Thyroid gland (tissue), 4 donors: ENCODE measurements around the gene EME1.

Experiments used
- POLR2A ChIP-seq, 2 donors: fragments of 450-650 bp; IDR thresholded peaks; one replicate each; pipeline ENCODE4 v1.6.1; 2017; ENCODE audit warnings: antibody characterized with exemption in 2 of 2, mild to moderate bottlenecking in 2 of 2, moderate library complexity in 1 of 2
- TF ChIP-seq, protein P1 (sequence below), 6 experiments: fragments of 200-600 bp in 3 of 6; fragments of 450-650 bp in 3 of 6; sonication (generic) in 3 of 6; IDR thresholded peaks; one replicate each; pipeline ENCODE4 v1.5.1; 2016 to 2019; ENCODE audit warnings: antibody characterized with exemption in 6 of 6, mild to moderate bottlenecking in 2 of 6, inconsistent platforms in 1 of 6, moderate library complexity in 1 of 6

DNA sequence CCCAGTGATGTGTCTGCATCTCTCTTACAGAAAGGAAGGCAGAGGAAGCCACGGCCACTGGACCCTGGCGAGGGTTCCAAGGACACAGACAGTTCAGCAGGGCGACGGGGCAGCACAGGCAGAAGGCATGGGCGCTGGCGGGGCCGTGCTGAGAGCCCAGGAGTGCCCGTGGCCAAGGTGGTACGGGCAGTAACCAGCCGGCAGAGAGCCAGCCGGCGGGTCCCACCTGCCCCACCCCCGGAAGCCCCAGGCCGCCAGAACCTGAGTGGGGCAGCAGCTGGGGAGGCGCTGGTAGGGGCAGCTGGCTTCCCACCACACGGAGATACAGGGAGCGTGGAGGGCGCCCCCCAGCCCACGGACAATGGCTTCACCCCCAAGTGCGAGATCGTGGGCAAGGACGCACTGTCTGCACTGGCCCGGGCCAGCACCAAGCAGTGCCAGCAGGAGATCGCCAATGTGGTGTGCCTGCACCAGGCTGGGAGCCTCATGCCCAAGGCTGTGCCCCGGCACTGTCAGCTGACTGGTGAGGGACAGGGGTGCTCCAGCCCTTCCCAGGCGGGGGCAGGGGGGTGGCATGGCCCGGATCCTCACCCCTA is 19.3 kb upstream of the EME1 start:
- TF ChIP-seq, protein P1, sequence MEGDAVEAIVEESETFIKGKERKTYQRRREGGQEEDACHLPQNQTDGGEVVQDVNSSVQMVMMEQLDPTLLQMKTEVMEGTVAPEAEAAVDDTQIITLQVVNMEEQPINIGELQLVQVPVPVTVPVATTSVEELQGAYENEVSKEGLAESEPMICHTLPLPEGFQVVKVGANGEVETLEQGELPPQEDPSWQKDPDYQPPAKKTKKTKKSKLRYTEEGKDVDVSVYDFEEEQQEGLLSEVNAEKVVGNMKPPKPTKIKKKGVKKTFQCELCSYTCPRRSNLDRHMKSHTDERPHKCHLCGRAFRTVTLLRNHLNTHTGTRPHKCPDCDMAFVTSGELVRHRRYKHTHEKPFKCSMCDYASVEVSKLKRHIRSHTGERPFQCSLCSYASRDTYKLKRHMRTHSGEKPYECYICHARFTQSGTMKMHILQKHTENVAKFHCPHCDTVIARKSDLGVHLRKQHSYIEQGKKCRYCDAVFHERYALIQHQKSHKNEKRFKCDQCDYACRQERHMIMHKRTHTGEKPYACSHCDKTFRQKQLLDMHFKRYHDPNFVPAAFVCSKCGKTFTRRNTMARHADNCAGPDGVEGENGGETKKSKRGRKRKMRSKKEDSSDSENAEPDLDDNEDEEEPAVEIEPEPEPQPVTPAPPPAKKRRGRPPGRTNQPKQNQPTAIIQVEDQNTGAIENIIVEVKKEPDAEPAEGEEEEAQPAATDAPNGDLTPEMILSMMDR (IDR thresholded peaks at IDR 0.05) = no peak
- TF ChIP-seq POLR2A (IDR thresholded peaks at IDR 0.05) = no peak
